ENCODE measurements around the gene SLC25A25.

GRCh38 chr9:128087262-128087661 is 19.2 kb downstream of the SLC25A25 start:
- TF ChIP-seq, protein P1, sequence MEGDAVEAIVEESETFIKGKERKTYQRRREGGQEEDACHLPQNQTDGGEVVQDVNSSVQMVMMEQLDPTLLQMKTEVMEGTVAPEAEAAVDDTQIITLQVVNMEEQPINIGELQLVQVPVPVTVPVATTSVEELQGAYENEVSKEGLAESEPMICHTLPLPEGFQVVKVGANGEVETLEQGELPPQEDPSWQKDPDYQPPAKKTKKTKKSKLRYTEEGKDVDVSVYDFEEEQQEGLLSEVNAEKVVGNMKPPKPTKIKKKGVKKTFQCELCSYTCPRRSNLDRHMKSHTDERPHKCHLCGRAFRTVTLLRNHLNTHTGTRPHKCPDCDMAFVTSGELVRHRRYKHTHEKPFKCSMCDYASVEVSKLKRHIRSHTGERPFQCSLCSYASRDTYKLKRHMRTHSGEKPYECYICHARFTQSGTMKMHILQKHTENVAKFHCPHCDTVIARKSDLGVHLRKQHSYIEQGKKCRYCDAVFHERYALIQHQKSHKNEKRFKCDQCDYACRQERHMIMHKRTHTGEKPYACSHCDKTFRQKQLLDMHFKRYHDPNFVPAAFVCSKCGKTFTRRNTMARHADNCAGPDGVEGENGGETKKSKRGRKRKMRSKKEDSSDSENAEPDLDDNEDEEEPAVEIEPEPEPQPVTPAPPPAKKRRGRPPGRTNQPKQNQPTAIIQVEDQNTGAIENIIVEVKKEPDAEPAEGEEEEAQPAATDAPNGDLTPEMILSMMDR (IDR thresholded peaks at IDR 0.05): no peak
- TF ChIP-seq, protein P2, sequence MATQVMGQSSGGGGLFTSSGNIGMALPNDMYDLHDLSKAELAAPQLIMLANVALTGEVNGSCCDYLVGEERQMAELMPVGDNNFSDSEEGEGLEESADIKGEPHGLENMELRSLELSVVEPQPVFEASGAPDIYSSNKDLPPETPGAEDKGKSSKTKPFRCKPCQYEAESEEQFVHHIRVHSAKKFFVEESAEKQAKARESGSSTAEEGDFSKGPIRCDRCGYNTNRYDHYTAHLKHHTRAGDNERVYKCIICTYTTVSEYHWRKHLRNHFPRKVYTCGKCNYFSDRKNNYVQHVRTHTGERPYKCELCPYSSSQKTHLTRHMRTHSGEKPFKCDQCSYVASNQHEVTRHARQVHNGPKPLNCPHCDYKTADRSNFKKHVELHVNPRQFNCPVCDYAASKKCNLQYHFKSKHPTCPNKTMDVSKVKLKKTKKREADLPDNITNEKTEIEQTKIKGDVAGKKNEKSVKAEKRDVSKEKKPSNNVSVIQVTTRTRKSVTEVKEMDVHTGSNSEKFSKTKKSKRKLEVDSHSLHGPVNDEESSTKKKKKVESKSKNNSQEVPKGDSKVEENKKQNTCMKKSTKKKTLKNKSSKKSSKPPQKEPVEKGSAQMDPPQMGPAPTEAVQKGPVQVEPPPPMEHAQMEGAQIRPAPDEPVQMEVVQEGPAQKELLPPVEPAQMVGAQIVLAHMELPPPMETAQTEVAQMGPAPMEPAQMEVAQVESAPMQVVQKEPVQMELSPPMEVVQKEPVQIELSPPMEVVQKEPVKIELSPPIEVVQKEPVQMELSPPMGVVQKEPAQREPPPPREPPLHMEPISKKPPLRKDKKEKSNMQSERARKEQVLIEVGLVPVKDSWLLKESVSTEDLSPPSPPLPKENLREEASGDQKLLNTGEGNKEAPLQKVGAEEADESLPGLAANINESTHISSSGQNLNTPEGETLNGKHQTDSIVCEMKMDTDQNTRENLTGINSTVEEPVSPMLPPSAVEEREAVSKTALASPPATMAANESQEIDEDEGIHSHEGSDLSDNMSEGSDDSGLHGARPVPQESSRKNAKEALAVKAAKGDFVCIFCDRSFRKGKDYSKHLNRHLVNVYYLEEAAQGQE (IDR thresholded peaks at IDR 0.05; ENCODE audit: insufficient read depth in 1 of 2, low read depth in 2 of 2, low read length in 1 of 2): no peak
